GM12872 (cell line): ENCODE results near the gene CREB5.

Experiments used
- CTCF ChIP-seq: IDR thresholded peaks from 3 replicates; pipeline ENCODE4 v1.5.1; 2011; ENCODE audit warnings: low read depth, mild to moderate bottlenecking, low read length, moderate library complexity; ENCODE audit not compliant: insufficient read depth

Gene CREB5

DNA sequence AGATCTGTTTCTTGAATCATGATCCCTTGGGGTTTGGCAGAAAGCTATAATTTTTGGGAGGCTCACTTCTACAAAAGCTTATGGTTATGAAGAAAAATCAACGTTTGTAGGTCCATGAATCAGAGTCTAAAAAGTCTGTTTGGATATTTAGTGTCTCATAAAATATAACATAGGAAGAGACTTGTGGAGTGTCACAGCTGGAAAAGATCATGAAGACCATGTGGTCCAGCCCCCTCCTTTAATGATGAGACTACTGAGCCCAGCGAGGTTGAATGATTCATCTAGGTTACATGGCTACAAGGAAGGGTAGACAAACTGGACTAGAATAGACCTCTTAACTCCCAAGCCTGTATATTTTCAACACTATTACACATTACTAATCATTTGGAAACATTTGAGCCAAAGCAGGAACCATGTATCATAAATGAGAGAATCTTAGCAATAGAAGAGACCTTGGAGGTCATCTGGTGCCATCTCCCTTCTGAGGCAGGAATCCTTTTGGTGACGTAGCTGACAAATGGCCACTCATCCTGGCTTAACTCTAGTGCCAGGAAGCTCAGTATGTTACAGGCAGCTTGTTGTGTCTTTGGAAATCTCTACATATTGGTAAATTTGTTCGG is 152.5 kb downstream of the CREB5 start:
- no peak for TF ChIP-seq CTCF

GRCh38 chr7:28565980-28566379 is 153.7 kb downstream of the CREB5 start:
- no peak for TF ChIP-seq CTCF

GRCh38 chr7:28570113-28570969 is 158.0 kb downstream of the CREB5 start:
- TF ChIP-seq CTCF: no peak

DNA sequence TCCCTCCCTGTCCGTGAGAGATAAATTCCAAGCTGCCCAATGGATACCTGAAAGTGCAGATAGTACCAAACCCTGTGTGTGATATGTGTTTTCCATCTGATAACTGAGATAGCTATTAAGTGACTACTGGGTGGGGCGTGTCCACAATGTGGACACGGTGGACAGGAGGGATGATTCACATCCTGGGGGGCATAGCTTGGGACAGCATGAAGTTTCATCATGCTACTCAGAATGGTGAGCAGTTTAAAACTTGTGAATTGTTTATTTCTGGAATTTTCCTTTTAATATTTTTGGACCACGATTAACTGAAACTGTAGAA is 158.6 kb downstream of the CREB5 start:
- no peak for TF ChIP-seq CTCF

DNA sequence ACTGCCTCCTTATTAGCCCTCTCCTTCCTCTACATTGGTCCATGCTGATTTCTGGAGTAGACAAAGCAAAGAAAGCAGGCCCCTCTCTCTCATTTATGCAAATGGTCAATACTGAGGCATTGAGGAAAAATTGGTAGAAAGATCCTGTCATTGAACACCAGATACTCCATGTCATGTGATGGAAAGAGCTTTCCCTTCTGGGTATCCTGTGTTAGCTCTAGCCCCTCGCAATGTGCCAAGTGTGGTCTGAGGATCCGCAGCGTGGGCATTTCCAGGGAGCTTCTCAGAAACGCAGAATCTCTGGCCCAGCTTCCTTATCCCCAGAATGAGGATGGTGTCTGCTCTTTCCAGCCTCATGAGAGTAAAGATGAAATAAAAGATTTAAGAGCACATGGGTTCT is 159.1 kb downstream of the CREB5 start:
- TF ChIP-seq CTCF: no peak

DNA sequence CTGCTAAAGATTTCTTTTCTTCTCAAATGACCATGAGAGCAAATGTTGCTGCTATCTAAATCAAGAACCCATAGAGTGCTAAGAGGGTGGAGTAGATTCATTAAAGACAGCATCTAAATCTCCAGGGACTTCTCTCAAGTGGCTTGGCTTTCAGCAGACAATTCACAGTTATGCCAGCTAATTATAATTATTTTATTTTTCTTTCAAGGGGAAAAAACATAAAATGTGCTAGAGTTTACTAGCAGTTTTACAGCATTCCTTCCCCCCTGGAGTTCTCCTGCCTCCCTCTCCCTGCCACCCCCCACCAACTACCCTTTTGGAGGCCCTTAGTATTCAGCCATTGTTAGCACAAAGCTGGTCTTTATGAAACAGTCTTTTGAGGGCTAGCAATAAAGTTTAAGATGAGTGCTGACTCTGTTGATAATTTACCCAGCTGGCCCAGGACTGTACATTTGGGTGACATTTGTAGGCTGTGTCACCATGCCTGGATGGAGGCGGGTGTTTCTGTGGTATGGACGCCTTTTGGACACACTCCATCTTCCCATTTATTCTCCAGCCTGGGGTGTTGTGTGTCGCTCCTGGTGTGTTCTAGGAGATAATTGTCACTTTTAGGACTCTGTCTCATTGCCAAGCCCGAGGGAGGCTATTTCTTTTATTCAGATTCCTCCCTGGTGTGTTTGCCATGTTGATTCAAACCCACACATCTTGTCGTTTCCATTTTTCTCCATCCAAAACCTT is 160.2 kb downstream of the CREB5 start:
- no peak for TF ChIP-seq CTCF

DNA sequence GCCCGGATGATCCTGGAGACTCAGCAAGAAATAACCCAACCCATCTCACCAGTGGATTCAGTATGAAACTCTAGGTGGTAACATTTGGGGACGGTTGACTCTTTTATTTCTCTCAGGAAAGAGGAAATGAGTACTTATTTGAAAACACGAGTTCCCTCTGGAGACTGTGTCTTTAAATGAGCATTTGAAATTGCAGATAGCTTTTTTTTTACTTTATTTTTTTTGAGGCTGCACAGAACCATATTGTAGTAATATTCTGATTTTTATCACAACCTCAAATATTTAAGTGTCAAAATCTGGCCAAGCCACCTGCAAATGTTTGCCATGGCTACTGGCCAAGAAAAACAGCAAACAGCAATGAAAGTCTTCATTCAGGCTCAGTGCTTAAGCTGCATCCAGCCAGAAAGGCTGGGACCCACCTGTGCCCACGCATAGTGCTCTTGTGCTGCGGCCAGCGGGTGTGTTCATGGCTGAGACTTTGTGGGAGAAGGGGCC is 160.8 kb downstream of the CREB5 start:
- TF ChIP-seq CTCF: no peak
